Choroid plexus epithelial cell (primary cell): ENCODE results near the gene TMTC2.

Experiments
- DNase-seq: peaks from one replicate; pipeline ENCODE4 v3.0.0-alpha.2; 2010; ENCODE audit warnings: low read depth
- H3K4me3 ChIP-seq: 2 replicates; pipeline ENCODE4 v1.5.1; 2011; ENCODE audit warnings: low read depth, mild to moderate bottlenecking, control low read depth, low read length, moderate library complexity
- TF ChIP-seq, protein P1 (sequence below): conservative IDR thresholded peaks from 2 replicates; pipeline ENCODE4 v1.5.1; 2011; ENCODE audit warnings: low read depth, mild to moderate bottlenecking, control low read depth, inconsistent platforms, low read length, moderate library complexity

Gene TMTC2

DNA sequence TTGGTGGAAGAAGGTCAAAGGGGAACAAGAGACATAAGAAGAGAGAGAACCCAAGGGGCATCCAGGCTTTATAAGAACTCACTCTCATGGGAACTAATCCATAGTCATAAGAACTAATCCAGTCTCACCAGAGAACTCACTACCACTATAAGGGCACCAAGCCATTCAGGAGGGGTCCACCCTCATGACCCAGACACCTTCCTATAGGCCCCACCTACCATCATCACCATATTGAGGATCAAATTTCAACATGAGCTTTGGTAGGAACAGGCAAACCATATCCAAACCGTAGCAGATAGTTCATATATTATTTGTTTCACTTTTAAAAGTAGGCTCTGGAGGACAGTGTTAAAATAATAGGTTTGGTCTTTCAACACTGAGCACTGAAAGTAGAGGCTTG, 350.1 kb downstream of the TMTC2 start:
- no peak for DNase-seq
- TF ChIP-seq, protein P1, sequence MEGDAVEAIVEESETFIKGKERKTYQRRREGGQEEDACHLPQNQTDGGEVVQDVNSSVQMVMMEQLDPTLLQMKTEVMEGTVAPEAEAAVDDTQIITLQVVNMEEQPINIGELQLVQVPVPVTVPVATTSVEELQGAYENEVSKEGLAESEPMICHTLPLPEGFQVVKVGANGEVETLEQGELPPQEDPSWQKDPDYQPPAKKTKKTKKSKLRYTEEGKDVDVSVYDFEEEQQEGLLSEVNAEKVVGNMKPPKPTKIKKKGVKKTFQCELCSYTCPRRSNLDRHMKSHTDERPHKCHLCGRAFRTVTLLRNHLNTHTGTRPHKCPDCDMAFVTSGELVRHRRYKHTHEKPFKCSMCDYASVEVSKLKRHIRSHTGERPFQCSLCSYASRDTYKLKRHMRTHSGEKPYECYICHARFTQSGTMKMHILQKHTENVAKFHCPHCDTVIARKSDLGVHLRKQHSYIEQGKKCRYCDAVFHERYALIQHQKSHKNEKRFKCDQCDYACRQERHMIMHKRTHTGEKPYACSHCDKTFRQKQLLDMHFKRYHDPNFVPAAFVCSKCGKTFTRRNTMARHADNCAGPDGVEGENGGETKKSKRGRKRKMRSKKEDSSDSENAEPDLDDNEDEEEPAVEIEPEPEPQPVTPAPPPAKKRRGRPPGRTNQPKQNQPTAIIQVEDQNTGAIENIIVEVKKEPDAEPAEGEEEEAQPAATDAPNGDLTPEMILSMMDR: no peak
- no peak overlapping the region for H3K4me3 ChIP-seq

DNA sequence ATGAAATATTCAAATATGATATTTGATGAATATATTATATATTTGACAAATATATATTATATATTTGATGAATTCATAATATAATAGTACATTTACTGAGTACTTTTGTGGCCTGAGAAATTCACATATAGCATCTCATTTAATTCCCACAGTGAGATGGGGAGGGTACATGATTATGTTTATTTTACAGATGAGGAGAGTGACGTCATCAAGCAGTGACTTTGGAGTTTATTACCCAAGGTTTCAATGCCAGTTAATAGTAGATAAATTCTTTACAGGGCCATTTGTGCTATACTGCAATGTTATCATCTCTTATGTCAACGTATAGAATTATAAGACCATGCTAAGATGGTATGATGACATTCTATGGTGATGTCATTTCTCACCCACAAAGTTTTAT, 352.7 kb downstream of the TMTC2 start:
- DNase-seq: no peak
- TF ChIP-seq, protein P1: no peak
- no peak overlapping the region for H3K4me3 ChIP-seq

DNA sequence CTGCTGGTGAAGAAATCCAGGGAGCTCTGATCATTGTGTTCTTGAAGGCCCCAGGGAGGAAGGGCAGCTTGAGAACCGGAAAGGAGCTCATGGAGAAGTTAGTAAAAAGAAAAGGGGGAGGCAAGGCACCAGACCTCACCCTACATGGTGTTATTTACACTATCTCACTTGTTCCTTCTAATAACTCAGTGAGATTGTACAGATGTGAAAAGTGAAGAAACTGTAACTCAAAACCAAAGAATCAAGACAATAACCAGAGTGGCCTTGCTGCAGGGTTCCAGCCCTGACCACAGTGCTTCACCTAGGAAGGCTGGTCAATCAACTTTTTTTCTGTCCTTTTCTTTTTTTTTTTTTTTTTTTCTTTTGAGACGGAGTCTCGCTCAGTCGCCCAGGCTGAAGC, 353.6 kb downstream of the TMTC2 start:
- TF ChIP-seq, protein P1: no peak
- H3K4me3 ChIP-seq: no peak overlapping the region
- DNase-seq: no peak

DNA sequence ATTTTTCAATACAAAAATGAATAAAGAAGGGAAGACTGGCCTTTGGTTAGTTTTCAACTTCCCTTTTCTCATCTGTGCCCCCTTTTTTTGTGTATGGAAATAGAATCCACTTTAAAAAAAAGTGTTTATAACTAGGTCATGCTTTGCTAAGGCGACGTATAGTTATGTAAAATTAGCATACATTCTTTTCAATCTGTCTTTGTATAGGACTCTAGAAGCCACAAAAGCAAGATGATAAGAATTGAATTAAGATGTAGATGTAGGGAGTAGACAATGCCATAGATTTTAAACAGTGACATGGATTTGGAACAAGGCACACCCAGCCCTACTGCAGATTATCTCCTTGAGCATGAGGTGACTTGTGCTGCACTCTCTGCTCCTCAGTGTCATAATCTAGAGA, 354.3 kb downstream of the TMTC2 start:
- TF ChIP-seq, protein P1: no peak
- DNase-seq: no peak
- H3K4me3 ChIP-seq: no peak overlapping the region

DNA sequence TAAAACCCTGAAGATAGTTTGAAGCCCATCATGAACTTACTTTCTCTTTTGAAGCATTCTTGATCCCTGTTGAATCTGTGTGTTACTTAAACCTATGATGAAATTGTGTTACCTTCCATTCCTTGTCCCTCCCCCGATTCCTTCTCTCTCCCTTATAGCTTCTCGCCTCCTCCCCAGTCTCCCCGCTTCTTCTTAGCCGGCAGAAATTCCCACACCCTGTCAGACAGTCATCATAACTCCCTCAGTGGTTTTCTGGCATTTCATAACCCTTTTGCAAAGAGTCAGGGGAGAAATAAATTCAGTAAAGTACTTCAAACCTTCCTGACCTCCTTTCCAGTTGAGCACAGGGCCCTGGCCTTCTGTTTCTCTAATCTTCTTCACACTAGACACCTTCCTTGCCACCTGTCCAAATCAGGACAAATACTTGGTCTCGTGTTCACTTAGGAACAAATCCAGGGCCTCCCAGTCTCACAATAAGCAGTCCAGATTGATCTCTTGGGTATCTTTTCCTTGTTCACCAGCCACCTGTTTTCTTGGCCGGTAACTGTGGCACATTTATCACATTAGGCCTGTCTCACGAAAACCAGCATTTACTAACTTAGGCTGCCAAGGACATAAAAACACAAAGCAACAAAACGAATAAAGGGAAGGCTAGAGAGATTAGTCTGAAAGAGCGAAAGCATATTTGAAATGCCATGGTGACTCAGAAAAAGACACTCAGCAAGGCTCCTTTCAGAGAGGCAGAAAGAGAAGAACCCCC, 355.9 kb downstream of the TMTC2 start:
- TF ChIP-seq, protein P1: no peak
- H3K4me3 ChIP-seq: no peak overlapping the region
- peak; percentile 41 for DNase-seq

DNA sequence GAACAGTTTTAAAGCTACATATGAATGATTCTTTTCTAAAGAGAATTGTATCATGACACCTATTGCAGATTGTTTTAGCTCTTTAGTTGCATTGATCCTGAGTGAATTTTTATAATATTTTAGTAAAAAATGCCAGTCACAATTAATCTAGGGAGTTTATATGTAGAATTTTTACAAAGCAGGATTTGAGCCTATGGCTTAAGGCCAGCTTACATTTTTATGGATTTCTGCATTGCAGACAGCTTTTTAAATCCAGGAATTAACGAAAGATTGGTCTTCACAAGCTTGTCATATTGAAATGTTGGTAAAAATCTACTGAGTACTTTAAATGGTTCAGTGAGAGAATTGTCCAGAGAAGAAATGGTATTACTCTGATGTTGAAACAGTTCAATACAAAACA, 358.0 kb downstream of the TMTC2 start:
- H3K4me3 ChIP-seq: no peak overlapping the region
- DNase-seq: no peak
- TF ChIP-seq, protein P1: no peak

DNA sequence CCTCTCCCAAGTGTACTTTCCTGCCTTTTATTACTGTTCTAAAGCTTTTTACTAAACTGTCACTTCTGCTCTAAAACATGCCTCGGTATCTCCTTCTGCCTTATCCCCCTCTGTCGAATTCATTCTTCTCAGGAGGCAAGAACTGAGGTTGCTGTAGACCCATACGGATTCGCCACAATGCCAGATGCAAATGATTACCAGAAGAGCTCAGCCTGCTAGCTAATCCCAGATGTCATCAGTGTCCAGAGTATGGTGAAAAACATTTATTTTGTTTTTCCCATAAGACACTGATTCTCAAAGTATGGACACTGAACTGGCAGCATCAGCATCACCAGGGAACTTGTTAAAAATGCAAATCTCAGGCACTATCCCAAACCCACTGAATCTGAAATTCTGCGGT, 359.3 kb downstream of the TMTC2 start:
- H3K4me3 ChIP-seq: no peak overlapping the region
- TF ChIP-seq, protein P1: no peak
- DNase-seq: no peak
